Measurements from ENCODE around the gene CYB561D1. TPM values are rescaled to one million over a fixed set of nuclear protein-coding genes. Genes with fewer than 3 reads are reported as not detected.

The CYB561D1 gene
- total RNA-seq, 1 experiment from 2014 or later, result 11.7 TPM

DNA sequence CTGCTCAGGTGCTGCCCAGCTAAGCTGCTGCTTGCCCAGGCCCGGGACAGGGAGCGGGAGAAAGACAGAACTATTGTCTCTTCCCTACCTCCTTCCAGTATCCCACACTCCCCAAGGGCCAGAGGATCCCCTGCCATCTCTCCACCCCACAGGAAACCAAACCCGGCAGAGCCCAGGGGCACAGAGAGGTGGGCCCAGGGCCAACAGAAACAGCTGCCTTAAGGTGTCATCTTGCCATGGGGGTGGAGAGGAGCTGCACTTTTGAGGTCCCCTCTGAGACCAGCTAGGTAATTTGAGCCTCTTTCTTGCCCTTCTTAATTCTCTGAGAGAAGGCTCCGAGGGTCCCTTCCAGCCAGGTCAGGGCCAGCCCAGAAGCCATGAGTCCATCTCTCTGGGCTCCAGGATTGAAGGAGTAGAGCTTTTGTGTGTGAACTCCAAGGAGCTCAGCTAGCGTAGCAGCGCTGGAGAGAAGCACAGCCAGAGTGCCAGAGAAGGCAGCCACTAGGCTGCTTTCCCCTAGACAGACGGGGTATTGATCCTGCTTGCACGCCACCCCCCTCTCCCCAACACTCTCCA is 36.1 kb downstream of the CYB561D1 start:
- no peak for DNase-seq
- intact Hi-C loops (cut with micrococcal nuclease; ENCODE audit: unreplicated experiment), result loop anchor here (5.0 kb wide), 1 partner anchor 128 kb away; no protein-coding TSS in a partner anchor
- POLR2A ChIA-PET (ENCODE audit: unreplicated experiment), result no interaction called here

DNA sequence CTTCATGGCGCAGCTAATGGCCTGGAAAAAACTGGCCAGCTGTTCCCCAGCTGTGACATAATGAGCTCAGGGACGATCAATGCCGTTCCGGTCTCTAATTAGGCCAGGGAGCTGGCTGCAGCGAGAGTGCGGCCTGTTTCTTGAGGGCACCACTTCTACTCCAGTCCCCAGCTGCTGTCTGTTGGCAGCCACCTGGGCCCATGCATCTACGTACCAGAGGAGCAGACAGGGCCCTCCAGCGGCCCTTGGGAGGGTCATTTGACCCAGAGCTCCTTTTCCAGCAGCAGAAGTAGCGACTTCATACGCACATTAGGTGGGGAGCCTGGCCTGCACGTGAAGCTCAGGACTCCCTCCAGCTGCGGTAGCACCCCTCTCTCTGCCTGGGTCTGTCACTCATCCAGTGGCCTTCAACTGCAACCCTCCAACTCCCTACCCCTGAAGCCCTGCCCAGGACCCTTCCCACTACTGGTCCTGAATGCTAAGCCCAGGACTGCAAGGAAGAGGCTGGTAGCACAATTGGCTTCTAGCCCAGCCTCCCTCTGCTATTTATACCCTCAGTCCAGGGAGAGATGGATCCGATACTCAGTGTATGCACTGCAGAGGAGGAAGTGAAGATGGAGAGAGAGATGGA is 36.7 kb downstream of the CYB561D1 start:
- Histone ChIP-seq H3F3A (ENCODE audit: insufficient read depth, low read depth) (peaks cover 5% of the 10 kb centered on the region; the same call in 1 of the 2 replicates), H2AFZ (no peak overlapping the region), H4K20me1 (ENCODE audit: insufficient read depth) (no peaks in the 10 kb centered on the region), H3K9me3 (ENCODE audit: insufficient read depth, low read depth) (no peaks in the 10 kb centered on the region), H3K27me3 (ENCODE audit: insufficient read depth, low read depth) (peaks cover 18% of the 10 kb centered on the region), H3K27ac (no peak overlapping the region), H3K4me2 (no peak overlapping the region), H3K4me1 (replicated peaks; ENCODE audit: insufficient read depth) (no peaks in the 10 kb centered on the region), H3K79me2 (ENCODE audit: low read depth) (no peaks in the 10 kb centered on the region), H3K4me3 (no peak overlapping the region), H3K9me2 (ENCODE audit: insufficient read depth) (no peaks in the 10 kb centered on the region), H3K36me3 (ENCODE audit: low read depth) (no peaks in the 10 kb centered on the region)
- BruUV-seq (replicated peaks), result no TSS peak
- POLR2A ChIA-PET (ENCODE audit: unreplicated experiment), result no interaction called here
- DNase-seq, result no peak
- CTCF ChIA-PET, result interaction anchor here (0.6 kb wide), 1 partner anchor 319 kb away, joined by 4 read pairs; no protein-coding TSS in a partner anchor
- TF ChIP-seq EZH2 (IDR thresholded peaks at IDR 0.05; ENCODE audit: low read depth), result no peak
- TF ChIP-seq, protein P1, sequence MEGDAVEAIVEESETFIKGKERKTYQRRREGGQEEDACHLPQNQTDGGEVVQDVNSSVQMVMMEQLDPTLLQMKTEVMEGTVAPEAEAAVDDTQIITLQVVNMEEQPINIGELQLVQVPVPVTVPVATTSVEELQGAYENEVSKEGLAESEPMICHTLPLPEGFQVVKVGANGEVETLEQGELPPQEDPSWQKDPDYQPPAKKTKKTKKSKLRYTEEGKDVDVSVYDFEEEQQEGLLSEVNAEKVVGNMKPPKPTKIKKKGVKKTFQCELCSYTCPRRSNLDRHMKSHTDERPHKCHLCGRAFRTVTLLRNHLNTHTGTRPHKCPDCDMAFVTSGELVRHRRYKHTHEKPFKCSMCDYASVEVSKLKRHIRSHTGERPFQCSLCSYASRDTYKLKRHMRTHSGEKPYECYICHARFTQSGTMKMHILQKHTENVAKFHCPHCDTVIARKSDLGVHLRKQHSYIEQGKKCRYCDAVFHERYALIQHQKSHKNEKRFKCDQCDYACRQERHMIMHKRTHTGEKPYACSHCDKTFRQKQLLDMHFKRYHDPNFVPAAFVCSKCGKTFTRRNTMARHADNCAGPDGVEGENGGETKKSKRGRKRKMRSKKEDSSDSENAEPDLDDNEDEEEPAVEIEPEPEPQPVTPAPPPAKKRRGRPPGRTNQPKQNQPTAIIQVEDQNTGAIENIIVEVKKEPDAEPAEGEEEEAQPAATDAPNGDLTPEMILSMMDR (conservative IDR thresholded peaks at IDR 0.05), result no peak
- intact Hi-C loops (cut with micrococcal nuclease; ENCODE audit: unreplicated experiment), result loop anchor here (5.0 kb wide), 1 partner anchor 128 kb away; no protein-coding TSS in a partner anchor

More for the DNA sequence above, 36.1 kb downstream of the CYB561D1 start:
- Histone ChIP-seq H4K20me1 (ENCODE audit: insufficient read depth) (no peaks in the 10 kb centered on the region), H3F3A (ENCODE audit: insufficient read depth, low read depth) (peaks cover 5% of the 10 kb centered on the region; the same call in 1 of the 2 replicates), H3K27me3 (ENCODE audit: insufficient read depth, low read depth) (peaks cover 18% of the 10 kb centered on the region), H2AFZ (no peak overlapping the region), H3K27ac (no peak overlapping the region), H3K9me3 (ENCODE audit: insufficient read depth, low read depth) (no peaks in the 10 kb centered on the region), H3K4me3 (no peak overlapping the region), H3K79me2 (ENCODE audit: low read depth) (no peaks in the 10 kb centered on the region), H3K4me2 (no peak overlapping the region), H3K4me1 (replicated peaks; ENCODE audit: insufficient read depth) (no peaks in the 10 kb centered on the region), H3K36me3 (ENCODE audit: low read depth) (no peaks in the 10 kb centered on the region), H3K9me2 (ENCODE audit: insufficient read depth) (no peaks in the 10 kb centered on the region)
- CTCF ChIA-PET, result interaction anchor here (0.6 to 1.1 kb wide), 3 partner anchors 20 to 319 kb away, joined by 3 to 4 read pairs (median 4); no protein-coding TSS in a partner anchor
- TF ChIP-seq, protein P1 (conservative IDR thresholded peaks at IDR 0.05), result no peak
- TF ChIP-seq EZH2 (IDR thresholded peaks at IDR 0.05; ENCODE audit: low read depth), result no peak
- BruUV-seq (replicated peaks), result no TSS peak

DNA sequence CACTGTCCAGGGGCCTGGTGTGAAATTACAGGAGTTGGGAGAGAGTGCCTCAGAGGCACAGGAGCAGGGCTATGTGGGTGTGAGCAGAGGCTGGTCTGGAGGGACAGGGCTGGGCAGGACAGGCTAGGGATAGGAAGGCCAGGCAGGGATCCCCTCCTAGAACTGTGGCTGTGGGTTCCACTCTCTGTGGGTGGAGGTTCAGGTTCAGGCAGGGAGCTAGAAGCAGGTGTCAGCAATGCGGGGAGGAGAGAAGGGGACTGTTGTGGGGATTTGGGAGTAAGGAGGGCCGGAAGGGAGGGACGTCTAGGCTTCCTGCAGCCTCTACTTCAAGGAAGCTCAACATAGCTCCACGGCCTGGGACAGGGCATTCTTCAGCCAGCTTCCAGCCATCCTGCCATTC is 37.5 kb downstream of the CYB561D1 start:
- Histone ChIP-seq H3K36me3 (ENCODE audit: low read depth) (no peaks in the 10 kb centered on the region), H4K20me1 (ENCODE audit: insufficient read depth) (no peaks in the 10 kb centered on the region), H3K9me2 (ENCODE audit: insufficient read depth) (no peaks in the 10 kb centered on the region), H3F3A (ENCODE audit: insufficient read depth, low read depth) (peaks cover 5% of the 10 kb centered on the region; the same call in 1 of the 2 replicates), H3K27ac (no peak overlapping the region), H3K27me3 (ENCODE audit: insufficient read depth, low read depth) (peaks cover 11% of the 10 kb centered on the region), H3K9me3 (ENCODE audit: insufficient read depth, low read depth) (no peaks in the 10 kb centered on the region), H3K4me1 (replicated peaks; ENCODE audit: insufficient read depth) (no peaks in the 10 kb centered on the region), H3K4me3 (no peak overlapping the region), H2AFZ (no peak overlapping the region), H3K79me2 (ENCODE audit: low read depth) (no peaks in the 10 kb centered on the region), H3K4me2 (no peak overlapping the region)
- POLR2A ChIA-PET (ENCODE audit: unreplicated experiment), result no interaction called here
- TF ChIP-seq EZH2 (IDR thresholded peaks at IDR 0.05; ENCODE audit: low read depth), result no peak
- TF ChIP-seq, protein P1 (conservative IDR thresholded peaks at IDR 0.05), result no peak
- no TSS peak for BruUV-seq (replicated peaks)
- CTCF ChIA-PET, result interaction anchor here (0.5 to 2.1 kb wide), 3 partner anchors 40 to 550 kb away, joined by 3 to 25 read pairs (median 3); no protein-coding TSS in a partner anchor
- intact Hi-C loops (cut with micrococcal nuclease; ENCODE audit: unreplicated experiment), result loop anchor here (5.0 kb wide), 1 partner anchor 129 kb away; no protein-coding TSS in a partner anchor
- no peak for DNase-seq
